ENCODE measurements around the gene TEC.
"Not testable (repeated sequence)": the region's sequence is repeated elsewhere in the genome, so short reads cannot be mapped to it uniquely, and the experiment has no call there.

Gene TEC

DNA sequence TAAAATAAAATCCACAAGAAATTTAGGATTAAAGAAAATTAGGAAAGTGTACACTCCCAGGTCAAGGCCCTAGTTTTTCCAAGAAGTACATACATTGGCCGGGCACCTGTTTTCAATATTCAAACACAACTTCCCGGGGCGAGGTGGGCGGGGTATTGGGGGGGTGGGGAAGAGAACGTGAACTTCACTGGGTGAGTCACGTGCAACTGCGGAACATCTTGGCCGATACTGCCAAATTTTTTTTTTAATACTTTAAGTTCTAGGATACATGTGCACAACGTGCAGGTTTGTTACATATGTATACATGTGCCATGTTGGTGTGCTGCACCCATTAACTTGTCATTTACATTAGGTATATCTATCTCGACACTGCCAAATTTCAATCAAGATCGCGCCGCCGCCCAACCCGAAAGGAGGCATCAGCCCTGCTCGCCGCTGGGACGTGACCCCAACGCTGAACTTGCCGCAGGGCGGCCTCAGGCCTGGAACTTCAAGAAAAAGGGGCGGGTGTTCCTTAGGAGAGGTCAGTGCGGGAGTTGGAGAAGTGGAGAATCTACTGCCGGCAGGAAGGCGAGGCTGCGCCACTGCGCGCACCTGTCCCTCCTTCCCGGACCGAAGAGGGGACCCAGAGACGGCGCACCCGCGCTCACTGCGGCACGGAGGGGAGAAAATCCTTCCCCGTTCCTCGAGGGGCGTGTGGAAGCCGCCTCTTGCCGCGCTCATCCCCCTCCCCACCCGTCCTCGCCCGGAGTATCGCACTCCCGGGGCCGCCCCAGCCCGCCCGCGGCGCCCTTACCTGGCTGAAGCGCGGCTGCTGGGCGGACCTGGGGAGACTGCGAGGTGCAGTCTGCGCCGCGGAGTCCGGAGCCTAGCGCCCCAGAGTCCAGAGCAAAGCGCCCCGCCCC is at the start of gene TEC:
TSS of gene TEC (minus strand) at position 883 of the 905 bp plus-strand sequence. CDS start 41,224 bp downstream, outside the sequence.
- DNase-seq (ENCODE audit: extremely low spot score, insufficient read length, low read depth) (peak; percentile 28), FAIRE-seq (no peak)

DNA sequence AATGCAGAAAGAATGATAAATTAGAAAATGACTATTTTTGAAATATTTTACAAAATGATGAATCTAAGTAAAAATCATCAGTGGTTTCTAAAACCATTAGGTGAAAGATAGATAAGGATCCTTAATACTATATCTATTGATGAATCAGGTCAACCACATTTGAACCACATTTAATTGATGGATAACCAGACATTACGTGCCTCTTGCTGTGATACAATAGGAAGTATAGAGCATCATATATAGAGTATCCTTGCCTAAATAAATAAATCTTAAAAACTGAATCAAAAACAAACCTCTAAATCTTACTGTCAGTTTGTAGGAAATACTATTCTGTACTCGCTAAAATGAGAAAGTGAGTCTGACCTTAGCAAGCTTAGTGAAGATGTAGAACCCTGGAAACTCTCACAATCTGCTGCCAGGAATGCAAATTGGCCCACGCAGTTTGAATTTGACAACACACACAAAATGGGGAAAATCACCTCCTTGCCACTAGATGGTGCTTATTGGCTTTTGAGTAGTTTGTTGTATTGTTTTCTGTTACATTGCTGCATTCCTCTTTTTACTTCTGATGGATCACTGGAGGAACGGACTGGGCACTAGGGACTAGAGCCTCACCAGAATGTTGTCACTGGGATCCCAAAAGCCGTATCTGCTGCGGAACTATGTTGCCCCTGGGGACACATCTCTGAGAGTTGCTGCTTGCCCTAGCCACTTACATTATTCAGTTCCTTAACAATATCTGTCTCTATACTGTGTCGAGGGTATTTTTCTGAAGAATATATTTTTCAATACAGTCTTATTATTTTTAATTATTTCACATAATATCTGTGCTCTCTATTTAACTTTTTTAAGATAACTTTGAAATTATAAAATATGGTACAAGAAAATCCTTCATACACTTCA is 46.3 kb upstream of the TEC start:
- DNase-seq (ENCODE audit: extremely low spot score, insufficient read length, low read depth) (peak; percentile 29), FAIRE-seq (peak; percentile 99)

DNA sequence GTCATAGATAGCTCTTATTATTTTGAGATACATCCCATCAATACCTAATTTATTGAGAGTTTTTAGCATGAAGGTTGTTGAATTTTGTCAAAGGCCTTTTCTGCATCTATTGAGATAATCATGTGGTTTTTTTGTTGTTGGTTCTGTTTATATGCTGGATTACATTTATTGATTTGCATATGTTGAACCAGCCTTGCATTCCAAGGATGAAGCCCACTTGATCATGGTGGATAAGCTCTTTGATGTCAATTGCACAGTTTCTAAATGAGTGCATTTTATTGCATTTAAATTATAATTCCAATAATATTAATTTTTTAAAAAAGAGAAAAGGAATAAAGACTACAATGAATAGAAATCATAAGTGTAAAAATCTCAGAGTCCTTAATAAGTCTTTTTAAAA is 45.1 kb upstream of the TEC start:
- not testable (repeated sequence) for FAIRE-seq; DNase-seq (ENCODE audit: extremely low spot score, insufficient read length, low read depth)

DNA sequence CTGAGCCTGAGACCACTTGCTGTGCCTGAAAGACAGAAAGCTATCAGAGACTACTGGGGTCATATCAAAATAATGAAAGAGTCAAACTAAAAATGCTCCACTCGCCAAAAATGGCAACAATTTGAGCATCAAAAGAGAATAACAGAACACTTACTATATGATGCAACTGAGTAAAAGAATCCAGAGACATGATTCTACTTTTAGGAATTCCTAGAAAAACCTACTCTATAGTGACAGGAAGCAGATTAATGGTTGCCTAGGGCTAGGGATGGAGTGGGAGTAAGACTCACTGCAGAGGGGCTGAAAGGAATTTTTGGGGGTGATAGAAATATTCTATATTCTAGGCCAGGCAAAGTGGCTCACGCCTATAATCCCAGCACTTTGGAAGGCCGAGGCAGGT is 42.3 kb upstream of the TEC start:
- DNase-seq (ENCODE audit: extremely low spot score, insufficient read length, low read depth) = no peak
- FAIRE-seq = no peak

DNA sequence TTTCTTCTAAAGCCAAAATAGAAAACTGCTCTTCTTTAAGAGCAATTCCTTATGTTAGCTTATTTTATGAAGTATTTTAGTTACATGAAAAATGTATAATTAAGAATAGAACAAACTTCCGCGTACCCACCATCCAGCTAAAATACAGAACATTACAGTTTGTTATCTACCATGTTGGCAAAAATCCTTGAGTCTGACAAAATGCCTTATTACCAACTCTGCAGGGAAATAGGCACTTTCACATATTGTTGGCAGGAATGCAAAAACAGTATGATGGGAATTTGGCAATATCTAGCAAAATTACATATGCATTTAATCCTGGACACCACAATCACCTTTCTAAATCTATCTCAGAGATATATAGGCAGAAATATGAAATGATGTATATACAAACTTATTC is 39.3 kb upstream of the TEC start:
- DNase-seq (ENCODE audit: extremely low spot score, insufficient read length, low read depth) = no peak
- no peak for FAIRE-seq

DNA sequence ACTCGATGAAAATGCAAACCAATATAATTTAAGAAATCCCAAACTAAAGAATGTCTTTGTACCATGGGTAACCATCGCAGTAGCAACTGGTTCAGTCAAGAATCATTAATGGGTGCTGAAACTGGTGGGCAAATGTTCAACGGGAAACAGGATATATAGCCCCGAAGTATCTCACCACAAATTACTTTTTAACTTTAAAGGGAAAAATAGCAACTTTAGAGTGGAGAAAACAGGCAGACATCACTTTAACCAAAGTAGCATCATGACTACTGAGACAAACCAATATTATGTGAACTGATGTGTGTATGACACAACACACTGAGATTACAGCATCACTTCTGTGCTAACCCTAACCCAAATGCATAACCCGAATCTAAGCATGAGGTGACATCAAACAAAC is 37.9 kb upstream of the TEC start:
- DNase-seq (ENCODE audit: extremely low spot score, insufficient read length, low read depth) = no peak

DNA sequence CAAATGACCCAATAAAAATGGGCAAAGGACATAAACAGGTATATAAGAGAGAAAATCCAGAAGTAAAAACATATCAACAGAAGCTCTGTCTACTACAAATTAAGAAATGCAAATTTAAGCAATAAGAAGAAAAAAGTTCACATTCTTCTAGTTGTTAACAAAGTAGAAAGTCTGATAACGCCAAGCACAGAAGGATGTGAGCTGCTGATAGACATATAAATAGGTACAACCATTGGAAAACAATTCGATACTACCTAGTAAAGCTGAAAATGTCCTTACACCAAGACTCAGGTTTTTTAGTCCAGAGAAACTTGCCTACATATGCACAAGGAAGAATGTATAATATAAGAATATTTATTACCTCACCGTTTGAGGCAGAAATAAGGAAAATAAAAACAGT is 35.9 kb upstream of the TEC start:
- no peak for DNase-seq (ENCODE audit: extremely low spot score, insufficient read length, low read depth)
- peak; percentile 50 for FAIRE-seq

More for the DNA sequence above, 37.9 kb upstream of the TEC start:
- peak; percentile 88 for FAIRE-seq

DNA sequence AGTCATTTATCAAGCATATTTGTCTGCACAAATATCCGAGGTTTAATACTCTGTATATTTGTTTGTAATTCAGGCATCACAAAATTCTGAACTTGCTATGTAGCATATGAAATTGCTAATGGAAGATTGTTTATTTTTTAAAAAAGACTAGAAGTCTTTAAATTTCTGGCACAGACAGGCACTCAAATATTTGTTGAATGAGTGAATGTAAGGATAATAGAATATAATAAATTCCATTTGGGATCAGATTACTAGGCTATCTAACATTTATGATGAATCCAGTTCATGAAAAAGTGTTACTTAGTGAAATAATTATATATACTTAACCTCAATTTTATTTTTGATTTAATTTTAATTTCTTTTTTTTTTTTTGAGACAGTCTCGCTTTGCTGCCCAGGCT is 30.4 kb upstream of the TEC start:
- DNase-seq (ENCODE audit: extremely low spot score, insufficient read length, low read depth) = no peak
- no peak for FAIRE-seq

DNA sequence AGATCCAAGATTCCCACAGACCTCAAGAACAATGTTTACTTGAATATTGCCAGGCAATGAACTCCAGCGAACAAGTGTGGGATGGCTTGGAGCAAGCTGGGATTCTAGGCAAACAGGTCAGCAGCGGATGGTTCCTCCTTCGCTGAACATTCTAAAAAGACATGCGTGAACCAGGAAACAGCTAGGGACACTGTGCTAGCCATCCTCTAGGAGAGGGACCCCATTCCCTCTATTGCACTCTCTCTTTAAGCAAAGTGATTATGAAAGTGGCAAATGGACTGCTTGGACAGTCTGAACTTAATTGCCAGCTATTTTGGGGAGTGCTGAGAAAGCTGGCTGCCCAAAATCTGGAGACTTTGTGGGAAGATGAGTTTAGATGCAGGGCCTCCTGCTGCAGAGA is 29.9 kb upstream of the TEC start:
- DNase-seq (ENCODE audit: extremely low spot score, insufficient read length, low read depth) = no peak
- no peak for FAIRE-seq

DNA sequence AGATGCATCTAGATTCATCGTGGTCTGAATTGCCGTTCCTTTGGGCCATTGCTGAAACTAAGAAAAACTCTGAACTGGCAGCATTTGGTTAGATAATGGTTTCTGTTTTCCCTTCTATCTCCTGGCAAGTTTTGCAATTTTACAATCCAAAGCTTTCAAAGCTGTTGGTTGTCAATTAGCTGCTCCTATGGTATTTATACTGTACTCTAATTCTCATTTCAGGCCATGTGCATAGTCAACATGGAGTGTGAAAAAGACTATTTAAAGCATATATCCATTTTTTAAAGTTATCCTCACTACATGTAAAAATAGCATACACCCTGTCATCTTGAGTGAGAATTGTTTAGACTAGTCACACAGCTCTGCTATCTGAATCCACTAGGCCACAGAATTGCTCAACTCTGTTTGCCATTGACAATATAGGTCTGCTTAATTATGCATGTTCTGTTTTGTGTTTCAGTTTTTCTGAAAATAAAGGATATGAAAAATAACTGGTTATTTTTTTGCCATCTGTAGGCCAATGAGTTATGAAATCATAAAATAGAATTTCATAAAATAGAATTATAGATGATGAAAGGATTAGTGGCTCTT is 27.7 kb upstream of the TEC start:
- peak; percentile 39 for FAIRE-seq
- DNase-seq (ENCODE audit: extremely low spot score, insufficient read length, low read depth) = no peak

DNA sequence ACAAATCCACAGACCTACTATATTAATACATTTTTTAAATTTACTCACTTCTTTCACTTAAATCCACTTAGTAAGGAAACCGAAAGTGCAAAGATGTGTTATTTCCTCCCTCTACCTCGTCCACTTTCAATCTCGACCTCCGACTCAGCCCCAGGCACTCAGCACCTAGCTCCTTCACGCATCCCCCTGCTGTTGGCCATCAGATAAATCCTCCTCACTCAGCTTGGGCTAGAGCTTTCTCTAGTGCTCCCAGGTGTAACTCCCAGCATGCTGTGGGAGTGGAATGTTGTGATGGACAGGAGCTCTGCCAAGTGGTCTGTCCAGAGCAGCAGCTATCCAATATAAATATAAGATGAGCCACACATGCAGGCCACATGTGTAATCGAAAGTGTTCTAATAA is 26.7 kb upstream of the TEC start:
- DNase-seq (ENCODE audit: extremely low spot score, insufficient read length, low read depth) (no peak), FAIRE-seq (peak; percentile 93)

DNA sequence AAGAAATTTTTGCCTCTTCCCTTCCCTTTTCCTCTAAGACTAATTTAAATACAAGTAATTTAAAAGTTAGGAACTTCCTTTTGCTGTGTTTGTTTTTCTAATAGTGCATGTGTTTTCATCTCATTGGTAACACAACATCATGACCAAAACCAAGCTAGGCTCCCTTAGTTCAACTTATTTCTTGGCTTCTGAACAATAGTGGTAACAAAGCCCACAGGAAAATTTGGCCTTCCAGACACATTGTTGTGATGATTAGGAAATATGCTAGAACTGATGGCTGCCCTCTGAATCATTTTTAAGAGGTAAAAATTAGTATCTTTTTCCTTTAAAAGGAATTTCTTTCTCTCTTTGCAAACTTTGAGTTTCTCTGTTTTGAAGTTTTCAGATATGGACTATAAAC is 25.5 kb upstream of the TEC start:
- no peak for DNase-seq (ENCODE audit: extremely low spot score, insufficient read length, low read depth)
- FAIRE-seq = no peak

DNA sequence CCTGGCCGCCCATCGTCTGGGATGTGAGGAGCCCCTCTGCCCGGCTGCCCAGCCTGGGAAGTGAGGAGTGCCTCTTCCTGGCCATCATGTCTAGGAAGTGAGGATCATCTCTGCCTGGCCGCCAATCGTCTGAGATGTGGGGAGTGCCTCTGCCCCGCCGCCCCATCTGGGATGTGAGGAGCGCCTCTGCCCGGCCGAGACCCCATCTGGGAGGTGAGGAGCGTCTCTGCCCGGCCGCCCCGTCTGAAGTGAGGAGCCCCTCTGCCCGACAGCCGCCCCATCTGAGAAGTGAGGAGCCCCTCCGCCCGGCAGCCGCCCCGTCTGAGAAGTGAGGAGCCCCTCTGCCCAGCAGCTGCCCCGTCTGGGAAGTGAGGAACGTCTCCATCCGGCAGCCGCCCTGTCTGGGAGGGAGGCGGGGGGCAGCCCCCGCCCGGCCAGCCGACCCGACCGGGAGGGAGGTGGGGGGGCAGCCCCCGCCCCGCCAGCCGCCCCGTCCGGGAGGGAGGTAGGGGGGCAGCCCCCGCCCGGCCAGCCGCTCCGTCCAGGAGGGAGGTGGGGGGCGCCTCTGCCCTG is 22.7 kb upstream of the TEC start:
- not testable (repeated sequence) for DNase-seq (ENCODE audit: extremely low spot score, insufficient read length, low read depth); FAIRE-seq

DNA sequence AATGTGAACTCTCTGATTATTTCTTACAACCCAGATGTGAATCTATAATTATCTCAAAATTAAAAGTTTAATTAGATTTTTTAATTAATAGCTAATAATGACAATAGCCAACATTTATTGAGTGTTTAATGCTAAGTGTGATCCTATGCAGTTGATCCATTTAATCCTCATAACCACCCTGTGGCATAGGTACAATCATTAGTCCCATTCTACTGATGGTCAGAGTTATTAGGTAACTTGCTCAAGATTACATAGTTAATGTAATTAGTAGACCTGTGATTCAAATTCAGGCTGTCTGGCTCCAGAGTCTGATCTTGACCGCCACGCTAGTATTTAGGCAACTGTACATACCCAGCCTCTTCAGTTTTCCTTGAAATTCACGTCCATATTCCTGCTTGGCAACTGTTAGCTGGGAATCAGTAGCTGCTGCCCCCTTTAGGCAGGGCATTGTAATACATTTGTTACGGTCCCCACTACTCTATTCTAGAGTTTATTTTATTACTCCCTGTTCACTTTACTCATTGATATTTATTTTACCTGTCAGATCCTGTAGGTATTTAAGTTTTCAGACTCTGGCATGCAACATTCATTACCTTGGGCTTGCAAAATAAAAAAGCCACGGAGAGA is 20.6 kb upstream of the TEC start:
- FAIRE-seq (peak; percentile 67), DNase-seq (ENCODE audit: extremely low spot score, insufficient read length, low read depth) (no peak)

DNA sequence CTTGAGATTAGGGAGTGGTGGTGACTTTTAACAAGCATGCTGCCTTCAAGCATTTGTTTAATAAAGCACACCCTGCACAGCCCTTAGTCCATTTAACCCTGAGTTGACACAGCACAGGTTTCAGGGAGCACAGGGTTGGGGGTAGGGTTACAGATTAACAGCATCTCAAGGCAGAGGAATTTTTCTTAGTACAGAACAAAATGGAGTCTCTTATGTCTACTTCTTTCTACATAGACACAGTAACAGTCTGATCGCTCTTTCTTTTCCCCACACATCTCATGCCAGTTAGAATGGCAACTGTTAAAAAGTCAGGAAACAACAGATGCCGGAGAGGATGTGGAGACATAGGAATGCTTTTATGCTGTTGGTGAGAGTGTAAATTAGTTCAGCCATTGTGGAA is 16.4 kb upstream of the TEC start:
- not testable (repeated sequence) for FAIRE-seq; DNase-seq (ENCODE audit: extremely low spot score, insufficient read length, low read depth)

DNA sequence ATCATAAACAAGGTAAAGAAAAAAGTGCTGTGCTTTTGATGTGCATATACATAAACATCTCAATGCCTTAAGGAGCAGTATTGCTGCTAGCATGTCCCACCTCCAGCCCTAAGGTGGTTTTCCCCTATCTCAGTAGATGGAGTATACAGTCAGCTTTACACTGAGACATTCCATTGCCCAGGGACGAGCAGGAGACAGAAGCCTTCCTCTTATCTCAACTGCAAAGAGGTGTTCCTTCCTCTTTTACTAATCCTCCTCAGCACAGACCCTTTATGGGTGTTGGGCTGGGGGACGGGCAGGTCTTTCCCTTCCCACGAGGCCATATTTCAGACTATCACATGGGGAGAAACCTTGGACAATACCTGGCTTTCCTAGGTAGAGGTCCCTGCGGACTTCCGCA is 16.0 kb upstream of the TEC start:
- not testable (repeated sequence) for DNase-seq (ENCODE audit: extremely low spot score, insufficient read length, low read depth); FAIRE-seq

DNA sequence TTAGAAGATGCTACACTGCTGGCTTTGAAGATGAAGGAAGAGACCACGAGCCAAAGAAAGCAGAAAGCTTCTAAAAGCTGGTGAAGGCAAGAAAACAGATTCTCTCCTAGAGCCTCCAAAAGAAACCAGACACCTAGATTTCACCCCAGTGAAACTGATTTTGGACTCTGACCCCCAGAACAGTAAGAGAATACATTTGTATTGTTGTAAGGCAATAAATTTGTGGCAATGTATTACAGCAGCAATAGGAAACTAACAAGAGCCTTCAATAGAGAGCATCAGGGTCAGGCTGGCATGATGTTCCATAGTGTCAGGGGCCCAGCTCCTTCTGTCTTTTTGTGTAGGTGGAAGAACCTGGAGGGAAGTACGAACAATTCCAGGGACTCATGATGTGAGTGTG is 6.0 kb upstream of the TEC start:
- FAIRE-seq = no peak

DNA sequence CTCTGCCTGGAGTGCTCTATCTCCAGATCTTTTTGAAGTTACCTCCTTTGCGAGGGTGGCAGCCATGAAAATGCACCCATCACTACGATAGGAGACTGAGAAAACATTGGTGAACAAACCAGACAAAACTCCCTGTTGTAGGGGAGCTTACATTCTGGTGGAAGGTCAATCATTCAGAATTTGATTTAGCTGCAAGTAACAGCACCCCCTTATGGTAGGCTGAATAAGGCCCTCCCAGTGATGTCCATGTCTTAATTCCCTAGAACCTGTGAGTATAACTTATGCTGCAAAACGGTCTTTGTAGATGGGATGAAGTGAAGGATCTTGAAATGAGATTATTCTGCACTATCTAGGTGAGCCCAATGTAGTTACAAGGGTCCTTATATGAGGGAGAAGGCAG is 5.6 kb upstream of the TEC start:
- FAIRE-seq = peak; percentile 80

More for the DNA sequence above, 6.0 kb upstream of the TEC start:
- DNase-seq (ENCODE audit: extremely low spot score, insufficient read length, low read depth) = no peak

DNA sequence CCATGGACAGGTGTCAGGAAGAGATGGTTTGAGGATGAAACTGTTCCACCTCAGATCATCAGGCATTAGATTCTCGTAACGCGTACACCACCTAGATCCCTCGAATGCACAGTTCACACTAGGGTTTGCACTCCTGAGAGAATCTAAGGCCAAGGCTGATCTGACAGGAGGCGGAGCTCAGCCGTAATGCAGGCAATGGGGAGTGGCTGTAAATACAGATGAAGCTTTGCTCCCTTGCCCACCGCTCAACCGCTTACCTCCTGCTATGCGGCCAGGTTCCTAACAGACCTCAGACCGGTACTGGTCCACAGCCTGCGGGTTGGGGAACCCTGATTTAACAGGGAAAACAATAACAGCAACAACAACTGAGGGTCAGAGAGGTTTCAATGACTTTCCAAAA is 2.0 kb upstream of the TEC start:
- no peak for FAIRE-seq
- DNase-seq (ENCODE audit: extremely low spot score, insufficient read length, low read depth) = no peak

More for the DNA sequence above, 5.6 kb upstream of the TEC start:
- no peak for DNase-seq (ENCODE audit: extremely low spot score, insufficient read length, low read depth)
